IMR-90 (cell line): ENCODE results near the gene OSBPL8.

Experiments used
- BHLHE40 ChIP-seq: fragments of 150-350 bp; IDR thresholded peaks from 2 replicates; pipeline ENCODE4 v1.6.1; 2016; ENCODE audit warnings: mild to moderate bottlenecking, low read depth, low read length
- CEBPB ChIP-seq: IDR thresholded peaks from 2 replicates; pipeline ENCODE4 v1.6.1; 2012; ENCODE audit warnings: low read depth, low read length, improper control_type of control experiment
- CTCF ChIP-seq: conservative IDR thresholded peaks from 2 replicates; pipeline ENCODE4 v1.5.1; 2012; ENCODE audit warnings: mild to moderate bottlenecking, low read depth, low read length, improper control_type of control experiment
- FOS ChIP-seq: fragments of 150-350 bp; IDR thresholded peaks from 2 replicates; pipeline ENCODE4 v1.6.1; 2016; ENCODE audit warnings: low read depth, low read length
- MAZ ChIP-seq: IDR thresholded peaks from 2 replicates; pipeline ENCODE4 v1.6.1; 2012; ENCODE audit warnings: low read depth, mild to moderate bottlenecking, low read length, improper control_type of control experiment, moderate library complexity, borderline replicate concordance
- MXI1 ChIP-seq: IDR thresholded peaks from 2 replicates; pipeline ENCODE4 v1.6.1; 2012; ENCODE audit warnings: low read depth, mild to moderate bottlenecking, low read length, moderate library complexity, borderline replicate concordance
- POLR2A ChIP-seq: IDR thresholded peaks from 2 replicates; pipeline ENCODE4 v1.6.1; 2012; ENCODE audit warnings: mild to moderate bottlenecking, low read depth, low read length
- RAD21 ChIP-seq: IDR thresholded peaks from 2 replicates; pipeline ENCODE4 v1.6.1; 2012; ENCODE audit warnings: low read length, improper control_type of control experiment
- RCOR1 ChIP-seq: IDR thresholded peaks from 2 replicates; pipeline ENCODE4 v1.6.1; 2012; ENCODE audit warnings: mild to moderate bottlenecking, low read length, improper control_type of control experiment; ENCODE audit not compliant: insufficient replicate concordance
- USF2 ChIP-seq: fragments of 150-350 bp; IDR thresholded peaks from 2 replicates; pipeline ENCODE4 v1.6.1; 2017; ENCODE audit warnings: mild to moderate bottlenecking, antibody characterized with exemption, low read length, low read depth

GRCh38 chr12:76313299-76313698 is 246.3 kb downstream of the OSBPL8 start:
- no peak for TF ChIP-seq CTCF
- TF ChIP-seq MAZ = no peak
- no peak for TF ChIP-seq FOS
- TF ChIP-seq CEBPB = no peak
- TF ChIP-seq RCOR1 = no peak
- TF ChIP-seq POLR2A = no peak
- no peak for TF ChIP-seq RAD21
- no peak for TF ChIP-seq USF2
- TF ChIP-seq MXI1 = no peak
- no peak for TF ChIP-seq BHLHE40
